MCF 10A (cell line): Measurements from ENCODE around the gene CCDC90B. TPM values are rescaled to one million over a fixed set of nuclear protein-coding genes. Genes with fewer than 3 reads are reported as not detected.
"Not testable (repeated sequence)": the region's sequence is repeated elsewhere in the genome, so short reads cannot be mapped to it uniquely, and the experiment has no call there.

ENCODE experiments used
- BruUV-seq: library from RNA; stranded (reverse); fragments of 400-500 nt; replicated peaks from 2 replicates; lab custom pipeline; 2021; lab: Mats Ljungman, UMichigan
- CTCF ChIA-PET: fragments of 300-600 bp; sonication (Branson Sonifier 250); formaldehyde crosslinking; extraction: SDS; loops from one replicate; lab custom pipeline; 2021; ENCODE audit warnings: antibody characterized with exemption, inconsistent platforms; lab: Yijun Ruan, JAX
- POLR2A ChIA-PET: fragments of 300-600, 350-650 bp; sonication (Branson Sonifier 250); formaldehyde crosslinking; extraction: SDS; loops from one replicate; lab custom pipeline; 2020; ENCODE audit warnings: antibody characterized with exemption, inconsistent platforms; lab: Yijun Ruan, JAX
- DNase-seq: peaks from one replicate; pipeline ENCODE4 v3.0.0-alpha.2; 2018; ENCODE audit not compliant: unreplicated experiment
- H3K27ac Mint-ChIP-seq: one replicate; pipeline ENCODE4 v1.8.0; 2022; ENCODE audit warnings: mild to moderate bottlenecking, low read depth, mixed read lengths; ENCODE audit not compliant: unreplicated experiment
- H3K27me3 Mint-ChIP-seq: one replicate; pipeline ENCODE4 v1.8.0; 2022; ENCODE audit warnings: mixed read lengths; ENCODE audit not compliant: insufficient read depth, unreplicated experiment
- H3K36me3 Mint-ChIP-seq: one replicate; pipeline ENCODE4 v1.8.0; 2022; ENCODE audit warnings: mild to moderate bottlenecking, moderate library complexity, mixed read lengths; ENCODE audit not compliant: insufficient read depth, unreplicated experiment
- H3K4me1 Mint-ChIP-seq: one replicate; pipeline ENCODE4 v1.8.0; 2022; ENCODE audit warnings: mixed read lengths; ENCODE audit not compliant: insufficient read depth, unreplicated experiment
- H3K4me3 Mint-ChIP-seq: one replicate; pipeline ENCODE4 v1.8.0; 2022; ENCODE audit warnings: mild to moderate bottlenecking, moderate library complexity, mixed read lengths; ENCODE audit not compliant: unreplicated experiment
- H3K9me3 Mint-ChIP-seq: one replicate; pipeline ENCODE4 v1.8.0; 2022; ENCODE audit warnings: mixed read lengths; ENCODE audit not compliant: unreplicated experiment
- CTCF ChIP-seq: fragments of 200-600 bp; IDR thresholded peaks from one replicate; pipeline ENCODE4 v1.8.0; 2022; ENCODE audit warnings: antibody characterized with exemption, mild to moderate bottlenecking; ENCODE audit not compliant: unreplicated experiment
- intact Hi-C: fragments of 100-400 bp; cut with micrococcal nuclease; formaldehyde crosslinking; loops from 2 replicates; pipeline ENCODE4 v1.14.1; 2022
- total RNA-seq: library from RNA; stranded (reverse); gene quantifications from 2 replicates; pipeline ENCODE4 v1.2.3, GENCODE V29; 2022

CCDC90B gene
- total RNA-seq, 1 experiment from 2014 or later, result 69.1 TPM

- H3K27ac Mint-ChIP-seq, DNase-seq, H3K4me3 Mint-ChIP-seq, CTCF ChIA-PET, H3K36me3 Mint-ChIP-seq, POLR2A ChIA-PET, intact Hi-C loops, H3K9me3 Mint-ChIP-seq, BruUV-seq, H3K4me1 Mint-ChIP-seq: not testable (repeated sequence)
- H3K27me3 Mint-ChIP-seq, result peaks cover 28% of the 10 kb centered on the region
These were observed 30.2 kb upstream of the CCDC90B start for GRCh38 chr11:83316143-83316896.

DNA sequence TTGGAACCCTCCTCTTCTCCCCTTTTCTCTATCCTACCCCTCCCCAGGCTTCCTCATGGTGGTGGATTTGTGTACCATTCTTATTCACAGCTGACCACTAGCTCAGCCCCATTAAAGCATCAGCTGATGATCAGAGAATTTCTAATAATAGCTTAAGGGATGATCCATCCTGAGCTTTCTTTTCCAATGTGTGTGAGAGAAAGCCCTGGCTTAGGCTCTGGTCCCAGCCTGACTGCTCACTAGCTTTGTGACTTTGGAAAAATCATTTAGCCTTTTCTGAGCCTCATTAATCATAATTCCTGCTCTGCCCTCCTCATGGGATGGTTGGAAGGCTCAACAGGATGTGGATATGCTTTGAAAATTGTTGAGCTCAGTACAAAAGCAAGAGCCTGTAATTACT lies 26.3 kb upstream of the CCDC90B start:
- Mint-ChIP-seq H3K4me1 (no peaks in the 10 kb centered on the region), H3K27me3 (peaks cover 23% of the 10 kb centered on the region), H3K36me3 (no peaks in the 10 kb centered on the region), H3K4me3 (no peak overlapping the region), H3K9me3 (no peaks in the 10 kb centered on the region), H3K27ac (no peak overlapping the region)
- no peak for TF ChIP-seq CTCF
- DNase-seq, result no peak
- no TSS peak for BruUV-seq
- CTCF ChIA-PET, result interaction anchor here (0.5 to 3.0 kb wide), 5 partner anchors 18 to 507 kb away, joined by 3 to 13 read pairs (median 4); no protein-coding TSS in a partner anchor
- intact Hi-C loops, result no loop called here
- POLR2A ChIA-PET, result no interaction called here

DNA sequence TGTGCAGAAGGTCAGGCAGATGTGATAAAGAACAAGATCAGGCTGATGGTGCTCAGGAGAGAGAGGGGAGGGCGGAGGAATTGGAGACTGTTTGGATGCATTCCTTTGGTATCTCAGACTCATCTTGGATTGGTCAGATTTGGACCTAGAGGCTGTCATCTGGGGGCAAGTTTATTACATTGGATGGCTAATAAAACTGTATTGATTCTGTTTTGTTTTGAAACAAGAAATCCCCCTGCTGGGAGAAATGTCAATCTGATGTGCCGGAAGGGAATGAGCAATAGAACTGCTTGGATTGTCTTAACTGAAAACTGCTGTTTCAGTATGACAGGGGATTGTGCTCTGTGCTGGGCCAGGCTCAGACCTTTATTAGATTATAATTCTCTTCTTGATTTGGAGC lies 25.5 kb upstream of the CCDC90B start:
- Mint-ChIP-seq H3K27me3 (peaks cover 23% of the 10 kb centered on the region), H3K9me3 (no peaks in the 10 kb centered on the region), H3K4me3 (no peak overlapping the region), H3K36me3 (no peaks in the 10 kb centered on the region), H3K4me1 (no peaks in the 10 kb centered on the region), H3K27ac (no peak overlapping the region)
- CTCF ChIA-PET, result interaction anchor here (1.2 to 1.4 kb wide), 2 partner anchors 504 to 508 kb away, joined by 3 to 4 read pairs; no protein-coding TSS in a partner anchor
- TF ChIP-seq CTCF, result no peak
- intact Hi-C loops, result no loop called here
- no peak for DNase-seq
- no TSS peak for BruUV-seq
- POLR2A ChIA-PET, result no interaction called here

GRCh38 chr11:83310718-83311117 lies 24.6 kb upstream of the CCDC90B start:
- TF ChIP-seq CTCF, result no peak
- H3K4me3 Mint-ChIP-seq, result no peak overlapping the region
- intact Hi-C loops, result no loop called here
- DNase-seq, result no peak
- H3K4me1 Mint-ChIP-seq, result no peaks in the 10 kb centered on the region
- no peaks in the 10 kb centered on the region for H3K9me3 Mint-ChIP-seq
- BruUV-seq, result no TSS peak
- no peak overlapping the region for H3K27ac Mint-ChIP-seq
- ChIA-PET POLR2A (no interaction called here), CTCF (interaction anchor here (1.1 to 6.4 kb wide), 7 partner anchors 19 to 510 kb away, joined by 3 to 50 read pairs (median 4); no protein-coding TSS in a partner anchor)
- no peaks in the 10 kb centered on the region for H3K36me3 Mint-ChIP-seq
- H3K27me3 Mint-ChIP-seq, result peaks cover 23% of the 10 kb centered on the region

GRCh38 chr11:83308536-83308935 lies 22.4 kb upstream of the CCDC90B start:
- BruUV-seq, H3K4me3 Mint-ChIP-seq, H3K36me3 Mint-ChIP-seq, POLR2A ChIA-PET, H3K27ac Mint-ChIP-seq, H3K4me1 Mint-ChIP-seq, intact Hi-C loops, DNase-seq, H3K9me3 Mint-ChIP-seq: not testable (repeated sequence)
- H3K27me3 Mint-ChIP-seq, result peaks cover 23% of the 10 kb centered on the region
- CTCF ChIA-PET, result interaction anchor here (0.6 to 6.4 kb wide), 8 partner anchors 13 to 513 kb away, joined by 3 to 50 read pairs (median 4); no protein-coding TSS in a partner anchor
